HepG2 (cell line): ENCODE data around the gene DYNLL2. TPM values are rescaled to one million over a fixed set of nuclear protein-coding genes. Genes with fewer than 3 reads are reported as not detected.

Experiments
- KDM2A ChIP-seq: sonication (generic); formaldehyde crosslinking; IDR thresholded peaks from 2 replicates; pipeline ENCODE4 v1.4.0; 2020; ENCODE audit warnings: low read depth, missing genetic modification reagents, borderline replicate concordance
- RELA ChIP-seq: sonication (generic); formaldehyde crosslinking; IDR thresholded peaks from 2 replicates; pipeline ENCODE4 v1.4.0; 2020; ENCODE audit warnings: missing genetic modification reagents
- SAP130 ChIP-seq: IDR thresholded peaks from 2 replicates; pipeline ENCODE4 v1.6.1; 2016; ENCODE audit warnings: low read depth
- XRCC5 ChIP-seq: fragments of 200-400 bp; formaldehyde crosslinking; optimal IDR thresholded peaks from 2 replicates; pipeline ENCODE3; 2017; ENCODE audit warnings: mild to moderate bottlenecking, low read length
- ZMAT3 ChIP-seq: sonication (generic); formaldehyde crosslinking; conservative IDR thresholded peaks from 2 replicates; pipeline ENCODE4 v1.7.0; 2021; ENCODE audit warnings: missing genetic modification reagents
- ZNF3 ChIP-seq: IDR thresholded peaks from 2 replicates; pipeline ENCODE4 v1.7.0; 2017; ENCODE audit warnings: inconsistent platforms
- ZNF556 ChIP-seq: sonication (generic); formaldehyde crosslinking; IDR thresholded peaks from 2 replicates; pipeline ENCODE4 v1.4.0; 2020; ENCODE audit warnings: mild to moderate bottlenecking, missing genetic modification reagents, borderline replicate concordance
- ZNF768 ChIP-seq: sonication (generic); formaldehyde crosslinking; IDR thresholded peaks from 2 replicates; pipeline ENCODE4 v1.4.0; 2020; ENCODE audit warnings: missing genetic modification reagents
- ZNF782 ChIP-seq: sonication (generic); formaldehyde crosslinking; IDR thresholded peaks from 2 replicates; pipeline ENCODE4 v1.4.0; 2020; ENCODE audit warnings: missing genetic modification reagents, mild to moderate bottlenecking, borderline replicate concordance
- ZSCAN29 ChIP-seq: sonication (generic); formaldehyde crosslinking; conservative IDR thresholded peaks from 2 replicates; pipeline ENCODE4 v1.4.0; 2020; ENCODE audit warnings: mild to moderate bottlenecking, missing genetic modification reagents
- polyA plus RNA-seq, 8 experiments: library from polyadenylated mRNA; depleted of rRNA in 3 of 8; stranded (reverse) in 7 of 8; unstranded in 1 of 8; fragments of >200 nt; fragmentation: Illumina TruSeq in 4 of 8; extraction: Trizol in 4 of 8; gene quantifications; 2 replicates each; pipeline versions ENCODE4 v1.2.1 to v1.2.3, GENCODE V29; 2011 to 2016; ENCODE audit warnings: low read depth in 4 of 8, missing spikeins in 1 of 8, mixed read lengths in 1 of 8; ENCODE audit not compliant: insufficient read depth in 1 of 8
- total RNA-seq, 5 experiments: library from RNA; depleted of rRNA; stranded (reverse); fragments of >200 nt; fragmentation: Illumina TruSeq; extraction: Trizol; gene quantifications; 2 replicates each; pipeline ENCODE4 v1.2.3, GENCODE V29; 2016; ENCODE audit warnings: low read depth in 1 of 5
- TF ChIP-seq, protein P1 (sequence below): sonication (generic); formaldehyde crosslinking; IDR thresholded peaks from 2 replicates; pipeline ENCODE4 v1.8.0; 2022; ENCODE audit warnings: mild to moderate bottlenecking, missing genetic modification reagents; ENCODE audit not compliant: insufficient replicate concordance
- TF ChIP-seq, protein P2 (sequence below): sonication (generic); formaldehyde crosslinking; IDR thresholded peaks from 2 replicates; pipeline ENCODE4 v1.8.0; 2022; ENCODE audit warnings: missing genetic modification reagents, low read depth, mild to moderate bottlenecking, borderline replicate concordance
- TF ChIP-seq, protein P3 (sequence below), 2 experiments: sonication (generic) in 1 of 2; formaldehyde crosslinking in 1 of 2; IDR thresholded peaks; 2 replicates each; pipeline versions ENCODE4 v1.4.0 to v1.6.1; 2018 to 2020; ENCODE audit warnings: missing genetic modification reagents in 2 of 2, borderline replicate concordance in 1 of 2, low read depth in 1 of 2, mild to moderate bottlenecking in 1 of 2, missing biosample characterization in 1 of 2
- TF ChIP-seq, protein P4 (sequence below): sonication (generic); formaldehyde crosslinking; IDR thresholded peaks from 2 replicates; pipeline ENCODE4 v1.4.0; 2020; ENCODE audit warnings: missing genetic modification reagents
- TF ChIP-seq, protein P5 (sequence below): fragments of 450-650 bp; IDR thresholded peaks from 2 replicates; pipeline ENCODE4 v1.6.1; 2017; ENCODE audit warnings: mild to moderate bottlenecking
- TF ChIP-seq, protein P6 (sequence below): IDR thresholded peaks from 2 replicates; pipeline ENCODE4 v1.6.1; 2016; ENCODE audit warnings: missing compliant biosample characterization, missing genetic modification reagents, borderline replicate concordance

DYNLL2 gene
- total and polyA plus RNA-seq, 2 of the 13 experiments (the other 11 are each of a cell fraction or from before 2014, with no cell fraction given): 9.5 to 29.0 TPM

DNA sequence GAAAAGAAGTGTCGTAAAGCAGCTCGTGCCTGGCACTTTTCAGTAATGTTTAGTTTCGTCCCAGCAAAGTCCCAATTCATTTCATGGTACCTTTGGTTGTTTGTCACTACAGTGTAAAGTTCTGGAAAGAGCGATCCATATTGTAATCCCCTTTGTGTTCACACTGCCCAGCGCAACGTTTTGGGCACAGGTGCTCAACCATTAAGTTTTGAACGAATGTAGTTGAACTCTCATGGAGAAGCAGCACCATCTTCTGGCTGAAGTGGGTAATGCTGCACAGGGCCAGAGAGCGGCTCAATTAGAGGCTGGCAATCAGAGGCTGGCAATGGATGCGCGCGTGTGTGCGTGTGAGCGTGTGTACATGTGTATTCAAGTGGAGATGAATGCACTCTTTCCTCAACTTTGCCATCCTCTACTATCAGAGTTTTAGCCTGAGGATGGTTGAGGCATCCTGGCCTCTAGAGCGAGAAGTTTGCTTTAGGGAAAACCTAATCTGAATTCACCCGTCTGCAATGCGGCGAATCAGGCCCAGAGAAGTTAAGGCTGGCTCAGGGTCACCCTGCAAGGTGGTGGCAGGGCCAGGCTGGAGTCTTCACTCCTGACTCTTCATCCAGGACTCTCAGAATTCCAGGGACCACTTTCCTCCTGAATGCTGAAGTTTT lies 29.9 kb downstream of the DYNLL2 start (continued):
- TF ChIP-seq, protein P1, sequence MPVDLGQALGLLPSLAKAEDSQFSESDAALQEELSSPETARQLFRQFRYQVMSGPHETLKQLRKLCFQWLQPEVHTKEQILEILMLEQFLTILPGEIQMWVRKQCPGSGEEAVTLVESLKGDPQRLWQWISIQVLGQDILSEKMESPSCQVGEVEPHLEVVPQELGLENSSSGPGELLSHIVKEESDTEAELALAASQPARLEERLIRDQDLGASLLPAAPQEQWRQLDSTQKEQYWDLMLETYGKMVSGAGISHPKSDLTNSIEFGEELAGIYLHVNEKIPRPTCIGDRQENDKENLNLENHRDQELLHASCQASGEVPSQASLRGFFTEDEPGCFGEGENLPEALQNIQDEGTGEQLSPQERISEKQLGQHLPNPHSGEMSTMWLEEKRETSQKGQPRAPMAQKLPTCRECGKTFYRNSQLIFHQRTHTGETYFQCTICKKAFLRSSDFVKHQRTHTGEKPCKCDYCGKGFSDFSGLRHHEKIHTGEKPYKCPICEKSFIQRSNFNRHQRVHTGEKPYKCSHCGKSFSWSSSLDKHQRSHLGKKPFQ (CRISPR knock-in tag): no peak
- no peak for TF ChIP-seq ZNF768
- TF ChIP-seq ZNF782 (CRISPR knock-in tag): peak; percentile 41; the same call in 1 of the 2 replicates
- TF ChIP-seq ZMAT3 (CRISPR knock-in tag): no peak
- TF ChIP-seq, protein P2, sequence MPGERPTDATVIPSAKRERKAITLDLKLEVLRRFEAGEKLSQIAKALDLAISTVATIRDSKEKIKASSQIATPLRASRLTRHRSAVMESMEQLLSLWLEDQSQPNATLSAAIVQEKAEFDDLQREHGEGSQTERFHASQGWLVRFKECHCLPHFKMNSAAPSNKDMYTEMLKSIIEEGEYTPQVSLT (CRISPR knock-in tag): no peak
- TF ChIP-seq, protein P3, sequence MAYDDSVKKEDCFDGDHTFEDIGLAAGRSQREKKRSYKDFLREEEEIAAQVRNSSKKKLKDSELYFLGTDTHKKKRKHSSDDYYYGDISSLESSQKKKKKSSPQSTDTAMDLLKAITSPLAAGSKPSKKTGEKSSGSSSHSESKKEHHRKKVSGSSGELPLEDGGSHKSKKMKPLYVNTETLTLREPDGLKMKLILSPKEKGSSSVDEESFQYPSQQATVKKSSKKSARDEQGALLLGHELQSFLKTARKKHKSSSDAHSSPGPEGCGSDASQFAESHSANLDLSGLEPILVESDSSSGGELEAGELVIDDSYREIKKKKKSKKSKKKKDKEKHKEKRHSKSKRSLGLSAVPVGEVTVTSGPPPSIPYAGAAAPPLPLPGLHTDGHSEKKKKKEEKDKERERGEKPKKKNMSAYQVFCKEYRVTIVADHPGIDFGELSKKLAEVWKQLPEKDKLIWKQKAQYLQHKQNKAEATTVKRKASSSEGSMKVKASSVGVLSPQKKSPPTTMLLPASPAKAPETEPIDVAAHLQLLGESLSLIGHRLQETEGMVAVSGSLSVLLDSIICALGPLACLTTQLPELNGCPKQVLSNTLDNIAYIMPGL (CRISPR knock-in tag; IDR thresholded peaks at IDR 0.05; ENCODE audit: borderline replicate concordance in 1 of 2, low read depth in 1 of 2): peak; percentile 45 to 56; a peak in 2 of 4 replicates
- TF ChIP-seq, protein P4, sequence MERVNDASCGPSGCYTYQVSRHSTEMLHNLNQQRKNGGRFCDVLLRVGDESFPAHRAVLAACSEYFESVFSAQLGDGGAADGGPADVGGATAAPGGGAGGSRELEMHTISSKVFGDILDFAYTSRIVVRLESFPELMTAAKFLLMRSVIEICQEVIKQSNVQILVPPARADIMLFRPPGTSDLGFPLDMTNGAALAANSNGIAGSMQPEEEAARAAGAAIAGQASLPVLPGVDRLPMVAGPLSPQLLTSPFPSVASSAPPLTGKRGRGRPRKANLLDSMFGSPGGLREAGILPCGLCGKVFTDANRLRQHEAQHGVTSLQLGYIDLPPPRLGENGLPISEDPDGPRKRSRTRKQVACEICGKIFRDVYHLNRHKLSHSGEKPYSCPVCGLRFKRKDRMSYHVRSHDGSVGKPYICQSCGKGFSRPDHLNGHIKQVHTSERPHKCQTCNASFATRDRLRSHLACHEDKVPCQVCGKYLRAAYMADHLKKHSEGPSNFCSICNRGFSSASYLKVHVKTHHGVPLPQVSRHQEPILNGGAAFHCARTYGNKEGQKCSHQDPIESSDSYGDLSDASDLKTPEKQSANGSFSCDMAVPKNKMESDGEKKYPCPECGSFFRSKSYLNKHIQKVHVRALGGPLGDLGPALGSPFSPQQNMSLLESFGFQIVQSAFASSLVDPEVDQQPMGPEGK (CRISPR knock-in tag): 0 out of 2 replicates have a peak, but pooled peaks have one; percentile 19
- TF ChIP-seq, protein P5, sequence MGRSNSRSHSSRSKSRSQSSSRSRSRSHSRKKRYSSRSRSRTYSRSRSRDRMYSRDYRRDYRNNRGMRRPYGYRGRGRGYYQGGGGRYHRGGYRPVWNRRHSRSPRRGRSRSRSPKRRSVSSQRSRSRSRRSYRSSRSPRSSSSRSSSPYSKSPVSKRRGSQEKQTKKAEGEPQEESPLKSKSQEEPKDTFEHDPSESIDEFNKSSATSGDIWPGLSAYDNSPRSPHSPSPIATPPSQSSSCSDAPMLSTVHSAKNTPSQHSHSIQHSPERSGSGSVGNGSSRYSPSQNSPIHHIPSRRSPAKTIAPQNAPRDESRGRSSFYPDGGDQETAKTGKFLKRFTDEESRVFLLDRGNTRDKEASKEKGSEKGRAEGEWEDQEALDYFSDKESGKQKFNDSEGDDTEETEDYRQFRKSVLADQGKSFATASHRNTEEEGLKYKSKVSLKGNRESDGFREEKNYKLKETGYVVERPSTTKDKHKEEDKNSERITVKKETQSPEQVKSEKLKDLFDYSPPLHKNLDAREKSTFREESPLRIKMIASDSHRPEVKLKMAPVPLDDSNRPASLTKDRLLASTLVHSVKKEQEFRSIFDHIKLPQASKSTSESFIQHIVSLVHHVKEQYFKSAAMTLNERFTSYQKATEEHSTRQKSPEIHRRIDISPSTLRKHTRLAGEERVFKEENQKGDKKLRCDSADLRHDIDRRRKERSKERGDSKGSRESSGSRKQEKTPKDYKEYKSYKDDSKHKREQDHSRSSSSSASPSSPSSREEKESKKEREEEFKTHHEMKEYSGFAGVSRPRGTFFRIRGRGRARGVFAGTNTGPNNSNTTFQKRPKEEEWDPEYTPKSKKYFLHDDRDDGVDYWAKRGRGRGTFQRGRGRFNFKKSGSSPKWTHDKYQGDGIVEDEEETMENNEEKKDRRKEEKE: no peak
- TF ChIP-seq XRCC5: peak; percentile 63
- peak; percentile 47 for TF ChIP-seq KDM2A (CRISPR knock-in tag)
- peak; percentile 72; the same call in 1 of the 2 replicates for TF ChIP-seq ZNF556 (CRISPR knock-in tag)
- TF ChIP-seq, protein P6, sequence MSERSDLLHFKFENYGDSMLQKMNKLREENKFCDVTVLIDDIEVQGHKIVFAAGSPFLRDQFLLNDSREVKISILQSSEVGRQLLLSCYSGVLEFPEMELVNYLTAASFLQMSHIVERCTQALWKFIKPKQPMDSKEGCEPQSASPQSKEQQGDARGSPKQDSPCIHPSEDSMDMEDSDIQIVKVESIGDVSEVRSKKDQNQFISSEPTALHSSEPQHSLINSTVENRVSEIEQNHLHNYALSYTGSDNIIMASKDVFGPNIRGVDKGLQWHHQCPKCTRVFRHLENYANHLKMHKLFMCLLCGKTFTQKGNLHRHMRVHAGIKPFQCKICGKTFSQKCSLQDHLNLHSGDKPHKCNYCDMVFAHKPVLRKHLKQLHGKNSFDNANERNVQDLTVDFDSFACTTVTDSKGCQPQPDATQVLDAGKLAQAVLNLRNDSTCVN (CRISPR knock-in tag): 0 out of 2 replicates have a peak, but pooled peaks have one; percentile 44
- 0 out of 2 replicates have a peak, but pooled peaks have one; percentile 21 for TF ChIP-seq SAP130 (CRISPR knock-in tag)
- no peak for TF ChIP-seq ZNF3 (CRISPR knock-in tag)
- TF ChIP-seq RELA (CRISPR knock-in tag): 0 out of 2 replicates have a peak, but pooled peaks have one; percentile 60
- 0 out of 2 replicates have a peak, but pooled peaks have one; percentile 37 for TF ChIP-seq ZSCAN29
